GM21381 (cell line): ENCODE data around the gene METTL8.

Experiments used
- ATAC-seq: cut with Tn5 transposase; IDR thresholded peaks from one replicate; pipeline ENCODE4 v1.9.1; 2021; ENCODE audit warnings: mild to moderate bottlenecking, moderate library complexity; ENCODE audit not compliant: unreplicated experiment

METTL8 gene

GRCh38 chr2:171267855-171268629 lies 165.7 kb downstream of the METTL8 start:
- no peak for ATAC-seq
